Activated CD4-positive, CD25-positive, alpha-beta regulatory T cell treated with anti-CD3 and anti-CD28 coated beads, Interleukin-2, amount 50 U/mL, for 16 hours (primary cell): ENCODE data around the gene TRIM49B.
"Not testable (repeated sequence)": the region's sequence is repeated elsewhere in the genome, so short reads cannot be mapped to it uniquely, and the experiment has no call there.

ENCODE experiments used
- DNase-seq: peaks from one replicate; pipeline ENCODE4 v3.0.0-alpha.2; 2020; ENCODE audit warnings: low read depth, low spot score

TRIM49B gene, protein sequence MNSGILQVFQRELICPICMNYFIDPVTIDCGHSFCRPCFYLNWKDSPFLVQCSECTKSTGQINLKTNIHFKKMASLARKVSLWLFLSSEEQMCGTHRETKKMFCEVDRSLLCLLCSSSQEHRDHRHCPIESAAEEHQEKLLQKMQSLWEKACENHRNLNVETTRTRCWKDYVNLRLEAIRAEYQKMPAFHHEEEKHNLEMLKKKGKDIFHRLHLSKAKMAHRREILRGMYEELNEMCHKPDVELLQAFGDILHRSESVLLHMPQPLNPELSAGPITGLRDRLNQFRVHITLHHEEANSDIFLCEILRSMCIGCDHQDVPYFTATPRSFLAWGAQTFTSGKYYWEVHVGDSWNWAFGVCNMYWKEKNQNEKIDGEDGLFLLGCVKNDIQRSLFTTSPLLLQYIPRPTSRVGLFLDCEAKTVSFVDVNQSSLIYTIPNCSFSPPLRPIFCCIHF

DNA sequence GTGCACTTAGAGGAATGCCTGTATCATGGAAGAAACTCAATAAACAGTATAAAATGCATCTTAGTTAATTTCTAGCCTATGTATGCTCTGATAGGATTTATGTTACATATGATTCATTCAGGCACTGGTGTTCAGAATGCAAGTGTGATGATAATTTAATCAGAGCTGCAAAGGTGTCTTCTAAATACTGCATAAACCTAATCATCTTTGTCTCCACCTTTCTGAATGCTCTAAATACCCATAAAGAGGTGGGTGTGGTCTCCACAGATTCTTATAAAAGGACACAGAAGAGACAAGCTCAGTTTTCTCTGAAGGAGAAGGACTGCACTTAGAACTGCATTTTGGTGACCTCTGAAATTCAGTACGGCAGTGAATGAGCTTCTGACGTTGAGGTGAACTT, at the start of gene TRIM49B:
Gene TRIM49B (plus strand): TSS at position 301 of the 400 bp plus-strand sequence. CDS start 2,777 bp downstream, outside the sequence.
- DNase-seq, result not testable (repeated sequence)

DNA sequence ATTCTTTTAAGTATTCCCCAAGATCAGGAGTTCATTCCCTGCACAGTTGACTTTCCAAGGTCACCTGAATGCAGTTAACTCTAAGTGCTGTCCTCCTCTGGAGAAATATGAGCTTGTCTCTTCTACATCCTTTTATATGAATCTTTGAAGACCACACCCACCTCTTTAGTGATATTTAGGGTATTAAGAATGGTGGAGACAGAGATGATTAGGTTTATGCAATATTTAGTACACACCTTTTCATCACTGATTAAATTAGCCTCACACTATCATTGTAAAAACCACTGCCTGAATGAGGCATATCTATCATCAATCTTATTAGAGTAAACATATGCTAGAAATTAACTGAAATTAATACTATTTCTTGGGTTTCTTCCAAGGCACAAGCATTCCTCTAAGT, 44.8 kb upstream of the TRIM49B start, which contains the start of gene TRIM51G:
Gene TRIM51G (minus strand): TSS at position 101 of the 400 bp plus-strand sequence. CDS start 2,190 bp downstream, outside the sequence.
- not testable (repeated sequence) for DNase-seq

DNA sequence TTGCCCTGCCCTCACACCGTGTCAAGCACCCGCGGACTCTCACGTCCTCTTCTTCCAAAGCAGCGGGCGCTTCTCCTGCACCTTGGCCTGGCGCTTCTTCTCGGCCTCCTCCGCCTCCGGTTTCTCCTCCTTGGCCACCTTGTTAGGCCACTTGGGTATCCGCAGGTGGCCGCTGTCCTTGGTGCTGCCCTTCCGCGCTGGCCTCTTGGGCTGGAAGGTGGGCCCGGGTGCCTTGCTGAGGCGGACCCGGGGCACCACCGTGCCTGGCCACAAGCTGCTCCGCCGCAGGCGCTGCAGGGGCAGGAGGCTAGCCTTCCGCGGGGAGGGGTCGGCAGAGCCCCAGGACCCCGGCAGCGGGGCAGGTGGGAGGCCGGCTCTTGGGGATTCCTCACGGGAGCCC, 19.6 kb downstream of the TRIM49B start:
- DNase-seq, result not testable (repeated sequence)

DNA sequence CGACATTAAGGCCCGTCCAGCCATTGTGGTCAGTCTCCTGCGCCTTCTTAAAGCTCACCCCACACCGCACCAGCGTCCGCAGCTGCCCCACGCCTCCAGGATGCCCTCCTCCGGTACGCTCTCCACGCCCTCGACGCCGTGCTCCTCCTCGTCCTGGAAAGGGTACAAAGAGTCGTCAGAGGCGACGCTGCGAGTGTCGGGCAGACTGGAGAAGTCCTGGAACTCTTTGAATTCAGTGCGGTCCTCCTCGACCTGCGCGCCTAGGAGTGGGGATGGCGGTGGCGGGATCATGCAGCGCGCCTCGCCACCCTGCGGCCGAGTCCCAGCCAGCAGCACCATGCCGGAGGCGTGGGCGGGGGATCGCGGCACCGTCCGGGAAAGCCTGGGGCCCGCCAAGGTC, 21.2 kb downstream of the TRIM49B start:
- DNase-seq, result not testable (repeated sequence)

DNA sequence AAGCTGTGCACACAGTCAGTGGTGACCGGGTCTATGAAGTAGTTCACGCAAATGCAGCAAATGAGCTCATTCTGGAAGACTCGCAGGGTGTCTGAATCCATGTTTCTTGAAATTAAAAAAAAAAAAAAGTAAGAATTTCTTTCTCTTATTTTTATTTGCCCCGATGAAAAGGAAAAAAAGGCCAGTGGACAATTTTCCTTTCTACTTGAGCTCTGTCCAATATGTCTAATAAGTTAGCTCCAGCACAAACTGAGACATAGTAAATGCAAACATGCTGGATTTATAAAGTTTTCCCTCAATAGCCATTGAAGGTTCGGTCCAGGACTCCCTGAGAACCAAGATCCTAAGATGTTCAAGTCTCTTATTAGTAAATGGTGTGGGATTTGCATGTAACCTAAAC, 30.4 kb downstream of the TRIM49B start, which contains the start of gene TRIM64C:
Gene TRIM64C (minus strand): TSS at position 101 of the 400 bp plus-strand sequence. CDS start 0 bp downstream, at position 101.
- not testable (repeated sequence) for DNase-seq

DNA sequence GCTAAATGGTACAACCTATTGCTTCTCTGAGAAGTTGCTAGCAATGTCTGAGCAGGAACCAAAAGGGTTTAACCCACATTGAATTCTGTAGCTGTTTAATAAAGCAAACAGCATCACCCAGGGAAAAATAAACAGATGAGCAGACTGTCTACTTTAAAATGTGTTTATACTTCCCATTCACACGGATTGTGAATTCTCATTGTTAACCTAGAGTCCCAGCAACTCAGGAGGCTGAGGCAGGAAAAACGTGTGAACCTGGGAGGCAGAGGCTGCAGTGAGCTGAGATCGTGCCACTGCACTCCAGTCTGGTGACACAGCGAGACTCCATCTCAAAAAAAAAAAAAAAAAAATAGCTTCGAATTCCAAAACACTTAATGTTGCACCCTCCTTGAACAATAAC, 41.3 kb downstream of the TRIM49B start:
- DNase-seq, result not testable (repeated sequence)
